SK-N-MC (cell line): ENCODE data around the gene SAMSN1.

Source experiments
- EZH2 ChIP-seq: fragments of 200-600 bp; sonication (generic); IDR thresholded peaks from one replicate; pipeline ENCODE4 v1.6.1; 2017; ENCODE audit warnings: antibody characterized with exemption
- FOXP2 ChIP-seq: optimal IDR thresholded peaks from 2 replicates; pipeline ENCODE3; 2011; ENCODE audit warnings: mild to moderate bottlenecking, moderate library complexity; ENCODE audit not compliant: insufficient read depth; ENCODE audit errors: extremely low read length, control extremely low read depth
- POLR2AphosphoS5 ChIP-seq: IDR thresholded peaks from 2 replicates; pipeline ENCODE4 v1.6.1; 2012; ENCODE audit warnings: mild to moderate bottlenecking, low read depth, low read length, borderline replicate concordance

DNA sequence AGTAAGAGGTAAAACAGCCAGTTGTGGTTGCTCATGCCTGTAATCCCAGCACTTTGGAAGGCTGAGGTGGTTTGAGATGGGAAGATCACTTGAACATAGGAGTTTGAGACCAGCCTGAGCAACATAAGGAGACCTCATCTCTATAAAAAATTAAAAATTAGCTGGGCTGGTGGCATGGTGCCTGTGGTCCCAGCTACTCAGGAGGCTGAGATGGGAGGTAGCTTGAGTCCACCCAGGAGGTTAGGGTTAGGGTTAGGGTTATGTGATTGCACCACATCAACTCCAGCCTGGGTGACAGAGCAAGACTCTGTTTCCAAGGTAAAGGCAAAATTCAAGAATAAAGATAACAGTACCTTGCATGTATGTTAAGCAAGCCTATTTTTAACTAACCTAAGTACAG lies 3.5 kb downstream of the SAMSN1 start:
- no peak for TF ChIP-seq EZH2
- TF ChIP-seq FOXP2 = no peak
- TF ChIP-seq POLR2AphosphoS5 = no peak
